D721Med (cell line): ENCODE data around the gene UACA.
"Not testable (repeated sequence)": the region's sequence is repeated elsewhere in the genome, so short reads cannot be mapped to it uniquely, and the experiment has no call there.

Source experiments
- DNase-seq: peaks from one replicate; pipeline ENCODE4 v3.0.0; 2011; ENCODE audit warnings: low spot score; ENCODE audit not compliant: insufficient read length
- FAIRE-seq: peaks from 2 replicates; lab custom pipeline; 2011; peaks lifted over from hg19 to GRCh38; lab: Jason Lieb, UNC
- CTCF ChIP-seq: IDR thresholded peaks from 2 replicates; pipeline ENCODE4 v1.5.1; 2012; ENCODE audit warnings: mild to moderate bottlenecking, control low read depth; ENCODE audit not compliant: insufficient read depth; ENCODE audit errors: missing control alignments

Gene UACA

GRCh38 chr15:70753101-70753829 lies 10.1 kb downstream of the UACA start:
- DNase-seq: no peak
- no peak for FAIRE-seq
- TF ChIP-seq CTCF: no peak

GRCh38 chr15:70752193-70752635 lies 11.1 kb downstream of the UACA start:
- no peak for TF ChIP-seq CTCF
- no peak for DNase-seq
- no peak for FAIRE-seq

- DNase-seq (no peak), FAIRE-seq (no peak)
- TF ChIP-seq CTCF: no peak
These were observed 13.0 kb downstream of the UACA start for GRCh38 chr15:70750203-70750869.

GRCh38 chr15:70748281-70748747 lies 15.0 kb downstream of the UACA start:
- no peak for TF ChIP-seq CTCF
- FAIRE-seq (no peak), DNase-seq (no peak)

- not testable (repeated sequence) for DNase-seq, FAIRE-seq
These were observed 16.8 kb downstream of the UACA start for GRCh38 chr15:70746598-70746997.

GRCh38 chr15:70742928-70743327 lies 20.4 kb downstream of the UACA start:
- DNase-seq (no peak), FAIRE-seq (no peak)

More at GRCh38 chr15:70742928-70743327, 20.4 kb downstream of the UACA start:
- TF ChIP-seq CTCF: no peak
